Activated T-cell treated with anti-CD3 and anti-CD28 coated beads, Interleukin-2, amount 50 U/mL, for 72 hours (primary cell): ENCODE data around the gene MAPK1IP1L. TPM values are rescaled to one million over a fixed set of nuclear protein-coding genes. Genes with fewer than 3 reads are reported as not detected.
"Not testable (repeated sequence)": the region's sequence is repeated elsewhere in the genome, so short reads cannot be mapped to it uniquely, and the experiment has no call there.

Source experiments
- ATAC-seq, 2 donors: fragments of 150-1000 bp; cut with Tn5 transposase; replicated peaks in 1 of 2; 2 replicates each; pipeline ENCODE4 v1.10.0; 2021; ENCODE audit warnings: moderate library complexity in 2 of 2, mild to moderate bottlenecking in 1 of 2
- DNase-seq, 2 donors: peaks; one replicate each; pipeline ENCODE4 v3.0.0; 2021 to 2022; ENCODE audit warnings: mixed read lengths in 1 of 2
- H3K27ac Mint-ChIP-seq: one replicate; pipeline ENCODE4 v1.8.0; 2022; ENCODE audit warnings: mild to moderate bottlenecking, moderate library complexity, mixed read lengths
- H3K27me3 Mint-ChIP-seq: one replicate; pipeline ENCODE4 v1.8.0; 2022; ENCODE audit warnings: low read depth, mixed read lengths
- H3K36me3 Mint-ChIP-seq, 2 donors: one replicate each; pipeline ENCODE4 v1.8.0; 2022; ENCODE audit warnings: mixed read lengths in 2 of 2, mild to moderate bottlenecking in 1 of 2; ENCODE audit not compliant: insufficient read depth in 2 of 2
- H3K4me1 Mint-ChIP-seq: one replicate; pipeline ENCODE4 v1.8.0; 2022; ENCODE audit warnings: low read depth, mixed read lengths
- H3K4me3 Mint-ChIP-seq, 2 donors: one replicate each; pipeline ENCODE4 v1.8.0; 2022; ENCODE audit warnings: mild to moderate bottlenecking in 2 of 2, mixed read lengths in 2 of 2, moderate library complexity in 2 of 2
- H3K9me3 Mint-ChIP-seq, 2 donors: one replicate each; pipeline ENCODE4 v1.8.0; 2022; ENCODE audit warnings: mixed read lengths in 2 of 2
- total RNA-seq, 2 donors: library from RNA; stranded (reverse); gene quantifications; one replicate each; pipeline ENCODE4 v1.2.3, GENCODE V29; 2022

The MAPK1IP1L gene
- total RNA-seq, 2 donors from 2014 or later = 90.9 to 91.4 TPM

- H3K27ac Mint-ChIP-seq, ATAC-seq, H3K27me3 Mint-ChIP-seq, DNase-seq, H3K4me3 Mint-ChIP-seq, H3K9me3 Mint-ChIP-seq: not testable (repeated sequence)
- Mint-ChIP-seq H3K4me1 (peaks cover 22% of the 10 kb centered on the region), H3K36me3 (peaks cover 2 to 29% of the 10 kb centered on the region in 2 donors)
Observed at GRCh38 chr14:55064896-55065295, 13.4 kb downstream of the MAPK1IP1L start.

- Mint-ChIP-seq H3K27me3 (no peaks in the 10 kb centered on the region), H3K27ac (peak overlapping the region; percentile 71), H3K9me3 (no peaks in the 10 kb centered on the region), H3K4me1 (peaks cover 20% of the 10 kb centered on the region), H3K36me3 (peaks cover 2 to 28% of the 10 kb centered on the region in 2 donors), H3K4me3 (no peak overlapping the region)
- no peak for ATAC-seq
- DNase-seq = no peak
Observed at GRCh38 chr14:55065411-55065810, 14.0 kb downstream of the MAPK1IP1L start.

- Mint-ChIP-seq H3K36me3 (peaks cover 2 to 20% of the 10 kb centered on the region in 2 donors), H3K27me3 (no peaks in the 10 kb centered on the region), H3K27ac (peak overlapping the region; percentile 2), H3K9me3 (no peaks in the 10 kb centered on the region), H3K4me3 (no peak overlapping the region), H3K4me1 (peaks cover 17% of the 10 kb centered on the region)
- no peak for DNase-seq
- ATAC-seq = no peak
Observed at GRCh38 chr14:55066223-55066622, 14.8 kb downstream of the MAPK1IP1L start.

GRCh38 chr14:55070981-55071411 is 19.5 kb downstream of the MAPK1IP1L start:
- peak overlapping the region in 1 of 2 donors; percentile 66 for H3K4me3 Mint-ChIP-seq
- peak overlapping the region; percentile 85 for H3K27ac Mint-ChIP-seq

GRCh38 chr14:55071870-55072640 is 20.6 kb downstream of the MAPK1IP1L start:
- Mint-ChIP-seq H3K9me3 (no peaks in the 10 kb centered on the region), H3K36me3 (no peaks in the 10 kb centered on the region), H3K27ac (peak overlapping the region; percentile 61), H3K4me1 (peaks cover 38% of the 10 kb centered on the region), H3K4me3 (peak overlapping the region; percentile 37 to 66), H3K27me3 (no peaks in the 10 kb centered on the region)
- DNase-seq = peak; percentile 43 to 51
- peak; percentile 90 to 94 for ATAC-seq

More at GRCh38 chr14:55070981-55071411, 19.5 kb downstream of the MAPK1IP1L start:
- Mint-ChIP-seq H3K27me3 (no peaks in the 10 kb centered on the region), H3K9me3 (no peaks in the 10 kb centered on the region), H3K4me1 (peaks cover 38% of the 10 kb centered on the region), H3K36me3 (no peaks in the 10 kb centered on the region)
- ATAC-seq (no peak), DNase-seq (no peak)

- Mint-ChIP-seq H3K4me1 (peaks cover 38% of the 10 kb centered on the region), H3K36me3 (no peaks in the 10 kb centered on the region), H3K27ac (no peak overlapping the region), H3K9me3 (no peaks in the 10 kb centered on the region), H3K27me3 (no peaks in the 10 kb centered on the region), H3K4me3 (no peak overlapping the region)
- ATAC-seq (no peak), DNase-seq (no peak)
Observed at GRCh38 chr14:55073856-55074255, 22.4 kb downstream of the MAPK1IP1L start.

GRCh38 chr14:55074662-55075061 is 23.2 kb downstream of the MAPK1IP1L start:
- Mint-ChIP-seq H3K36me3 (no peaks in the 10 kb centered on the region), H3K27ac (peak overlapping the region; percentile 1), H3K27me3 (no peaks in the 10 kb centered on the region), H3K4me3 (peak overlapping the region; percentile 51 to 78), H3K9me3 (no peaks in the 10 kb centered on the region), H3K4me1 (peaks cover 38% of the 10 kb centered on the region)
- ATAC-seq (peak in 1 of 2 donors; percentile 25), DNase-seq (no peak)

- no peaks in the 10 kb centered on the region for H3K9me3 Mint-ChIP-seq
- DNase-seq (no peak), ATAC-seq (peak in 1 of 2 donors; percentile 25)
- H3K4me1 Mint-ChIP-seq = peaks cover 38% of the 10 kb centered on the region
- H3K36me3 Mint-ChIP-seq = no peaks in the 10 kb centered on the region
- H3K27ac Mint-ChIP-seq = peak overlapping the region; percentile 77
- no peaks in the 10 kb centered on the region for H3K27me3 Mint-ChIP-seq
- H3K4me3 Mint-ChIP-seq = peak overlapping the region in 1 of 2 donors; percentile 78
Observed at GRCh38 chr14:55075628-55076175, 24.3 kb downstream of the MAPK1IP1L start.

GRCh38 chr14:55077170-55078151 is 26.0 kb downstream of the MAPK1IP1L start:
- ATAC-seq (peak; percentile 79 to 82), DNase-seq (peak; percentile 46 to 48)
- no peak overlapping the region for H3K4me3 Mint-ChIP-seq

GRCh38 chr14:55079961-55080360 is 28.5 kb downstream of the MAPK1IP1L start:
- H3K36me3 Mint-ChIP-seq, H3K27ac Mint-ChIP-seq, H3K4me3 Mint-ChIP-seq, ATAC-seq, DNase-seq, H3K4me1 Mint-ChIP-seq, H3K27me3 Mint-ChIP-seq, H3K9me3 Mint-ChIP-seq: not testable (repeated sequence)

More at GRCh38 chr14:55077170-55078151, 26.0 kb downstream of the MAPK1IP1L start:
- Mint-ChIP-seq H3K27ac (no peak overlapping the region), H3K9me3 (no peaks in the 10 kb centered on the region), H3K27me3 (no peaks in the 10 kb centered on the region), H3K4me1 (peaks cover 20% of the 10 kb centered on the region), H3K36me3 (no peaks in the 10 kb centered on the region)

GRCh38 chr14:55084401-55085059 is 33.1 kb downstream of the MAPK1IP1L start:
- Mint-ChIP-seq H3K9me3 (no peaks in the 10 kb centered on the region), H3K4me3 (no peak overlapping the region), H3K36me3 (no peaks in the 10 kb centered on the region), H3K27me3 (no peaks in the 10 kb centered on the region), H3K4me1 (no peaks in the 10 kb centered on the region), H3K27ac (no peak overlapping the region)
- ATAC-seq = no peak
- no peak for DNase-seq

- Mint-ChIP-seq H3K27me3 (no peaks in the 10 kb centered on the region), H3K4me3 (no peak overlapping the region), H3K4me1 (no peaks in the 10 kb centered on the region), H3K27ac (no peak overlapping the region), H3K9me3 (no peaks in the 10 kb centered on the region), H3K36me3 (no peaks in the 10 kb centered on the region)
- ATAC-seq (no peak), DNase-seq (no peak)
Observed at GRCh38 chr14:55085060-55085660, 33.7 kb downstream of the MAPK1IP1L start.
